Measurements from ENCODE around the gene SIAH2. TPM values are rescaled to one million over a fixed set of nuclear protein-coding genes. Genes with fewer than 3 reads are reported as not detected.

Gene SIAH2
- total RNA-seq, 1 donor from 2014 or later: 26.9 TPM

DNA sequence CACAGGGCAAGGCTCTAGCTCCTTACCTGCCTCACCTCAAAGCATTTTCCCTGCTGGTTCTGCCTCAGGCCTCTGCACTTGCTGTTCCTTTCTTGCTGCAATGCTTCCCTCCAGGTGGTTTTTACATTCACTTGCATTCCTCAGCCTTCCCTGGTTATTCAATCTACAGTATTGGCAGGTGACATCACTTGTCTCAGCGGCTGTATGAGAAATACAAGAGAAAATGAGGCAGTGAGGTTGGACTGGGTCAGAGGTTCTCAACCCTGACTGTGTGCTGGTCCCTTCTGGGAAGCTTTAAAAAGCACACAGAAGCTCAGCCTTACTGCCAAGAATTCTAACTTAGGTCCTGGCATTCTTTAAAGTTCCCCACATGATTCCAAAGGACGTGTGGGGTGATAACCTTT is 26.7 kb downstream of the SIAH2 start:
- no peak for DNase-seq (ENCODE audit: low spot score)

DNA sequence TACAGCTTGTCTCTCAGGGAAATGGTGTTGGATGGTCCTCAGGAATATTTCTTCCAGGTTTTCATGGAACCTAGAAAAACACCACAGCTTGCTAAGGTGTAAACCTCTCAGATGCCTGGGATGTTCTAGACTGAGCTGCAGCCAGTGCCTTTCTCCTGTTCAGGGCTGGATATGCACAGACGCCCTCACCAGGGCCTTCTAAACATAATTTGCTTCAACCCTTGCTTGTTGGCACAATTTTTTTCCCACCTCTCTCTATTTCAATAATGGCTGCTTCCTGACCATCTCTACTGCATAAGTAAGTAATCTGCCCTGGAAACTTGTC is 28.2 kb downstream of the SIAH2 start:
- DNase-seq (ENCODE audit: low spot score): no peak

DNA sequence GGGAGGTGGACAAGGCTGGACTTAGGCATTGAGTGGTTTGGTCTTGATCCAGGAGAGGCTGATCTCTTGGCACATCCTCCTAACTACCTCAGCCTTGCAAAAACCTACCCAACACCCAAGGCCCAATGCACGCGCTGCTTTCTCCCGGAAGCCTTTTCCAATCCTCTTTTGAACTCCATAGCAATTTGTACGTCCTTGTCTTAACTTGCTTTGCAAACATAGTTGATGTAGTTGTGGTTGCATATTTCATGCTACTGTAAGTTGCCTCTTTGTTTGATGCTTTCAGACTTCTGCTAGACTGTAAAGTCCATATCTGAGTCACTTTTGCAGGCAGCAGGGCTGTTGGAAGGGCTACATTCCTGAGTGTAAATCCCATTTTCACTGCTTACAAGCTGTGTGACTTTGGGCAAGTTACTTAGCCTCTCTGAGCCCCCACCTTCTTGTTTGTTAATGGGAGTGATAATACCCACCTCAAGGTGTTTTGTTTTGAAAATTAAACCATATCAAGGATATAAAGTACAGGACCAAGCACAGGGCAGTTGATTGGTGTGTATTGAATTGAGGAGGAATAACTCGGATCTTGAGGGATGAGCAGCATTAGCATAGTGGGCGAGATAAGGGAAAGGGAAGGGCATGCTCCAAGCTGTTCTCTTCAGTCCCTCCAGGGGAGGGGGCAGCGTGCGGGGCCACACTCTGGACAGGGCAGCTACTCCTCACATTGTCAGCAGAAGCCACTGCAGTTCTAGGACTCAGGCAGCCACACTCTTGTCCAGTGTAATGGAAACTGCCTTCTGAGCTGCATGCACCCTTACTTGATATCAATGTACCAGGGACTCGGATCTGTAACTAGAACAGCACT is 28.8 kb downstream of the SIAH2 start:
- DNase-seq (ENCODE audit: low spot score): no peak

DNA sequence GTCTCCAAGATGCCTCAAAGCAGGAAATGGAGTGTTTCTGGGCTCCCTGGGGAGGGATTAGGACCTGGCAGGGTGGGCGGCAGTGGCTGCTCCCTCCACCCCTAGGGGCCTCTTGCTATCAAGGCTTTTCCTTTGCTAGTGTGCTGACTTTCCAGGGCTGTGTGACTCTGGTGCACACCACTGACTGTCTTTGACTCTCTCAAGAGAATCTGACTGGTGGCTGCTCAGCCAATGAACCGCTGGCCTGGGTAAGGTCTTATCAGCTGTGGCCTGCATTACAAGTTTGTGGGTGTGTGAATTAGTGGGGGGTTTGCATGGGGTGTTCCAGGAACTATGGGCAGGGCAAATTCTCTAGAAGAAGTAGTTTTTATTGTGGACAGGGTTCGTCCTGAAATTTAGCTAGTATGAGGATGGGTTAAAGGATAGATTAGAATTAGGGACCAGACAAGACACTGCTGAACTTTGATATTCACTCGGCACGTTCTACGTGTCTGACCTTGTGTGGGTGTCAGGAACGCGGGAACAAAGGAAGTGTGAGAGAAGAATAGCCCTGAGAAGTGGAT is 29.5 kb downstream of the SIAH2 start:
- DNase-seq (ENCODE audit: low spot score): no peak

DNA sequence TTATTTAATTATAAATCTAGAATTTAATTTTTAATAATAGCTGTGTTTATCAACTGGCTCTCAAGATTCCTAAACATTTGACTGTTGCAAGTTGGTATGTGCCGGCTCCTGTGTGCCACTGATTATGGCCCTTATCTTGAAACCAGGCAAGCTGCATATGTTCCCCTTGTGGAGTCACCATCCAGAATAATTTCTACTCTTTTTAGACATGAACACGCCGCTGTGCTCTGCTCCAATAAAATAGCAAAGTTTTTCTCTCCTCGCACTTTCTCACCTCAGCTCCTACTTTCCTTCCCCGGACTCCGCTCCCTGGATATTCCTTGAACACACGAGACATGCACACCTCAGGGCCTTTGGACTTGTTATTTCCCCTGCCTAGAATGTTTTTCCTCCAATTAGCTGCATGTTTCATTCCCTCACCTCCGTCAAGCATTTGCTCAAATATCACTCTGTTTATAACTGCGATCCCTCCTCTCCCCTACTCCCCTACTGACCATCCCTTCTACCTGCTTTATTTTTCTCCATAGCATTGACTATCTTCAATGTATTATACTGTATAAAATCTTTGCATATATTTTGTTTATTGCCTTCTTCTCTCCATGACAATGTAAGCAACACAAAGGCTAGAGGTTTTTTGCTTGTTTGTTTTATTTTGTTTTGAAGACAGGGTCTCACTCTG is 33.1 kb downstream of the SIAH2 start:
- no peak for DNase-seq (ENCODE audit: low spot score)

DNA sequence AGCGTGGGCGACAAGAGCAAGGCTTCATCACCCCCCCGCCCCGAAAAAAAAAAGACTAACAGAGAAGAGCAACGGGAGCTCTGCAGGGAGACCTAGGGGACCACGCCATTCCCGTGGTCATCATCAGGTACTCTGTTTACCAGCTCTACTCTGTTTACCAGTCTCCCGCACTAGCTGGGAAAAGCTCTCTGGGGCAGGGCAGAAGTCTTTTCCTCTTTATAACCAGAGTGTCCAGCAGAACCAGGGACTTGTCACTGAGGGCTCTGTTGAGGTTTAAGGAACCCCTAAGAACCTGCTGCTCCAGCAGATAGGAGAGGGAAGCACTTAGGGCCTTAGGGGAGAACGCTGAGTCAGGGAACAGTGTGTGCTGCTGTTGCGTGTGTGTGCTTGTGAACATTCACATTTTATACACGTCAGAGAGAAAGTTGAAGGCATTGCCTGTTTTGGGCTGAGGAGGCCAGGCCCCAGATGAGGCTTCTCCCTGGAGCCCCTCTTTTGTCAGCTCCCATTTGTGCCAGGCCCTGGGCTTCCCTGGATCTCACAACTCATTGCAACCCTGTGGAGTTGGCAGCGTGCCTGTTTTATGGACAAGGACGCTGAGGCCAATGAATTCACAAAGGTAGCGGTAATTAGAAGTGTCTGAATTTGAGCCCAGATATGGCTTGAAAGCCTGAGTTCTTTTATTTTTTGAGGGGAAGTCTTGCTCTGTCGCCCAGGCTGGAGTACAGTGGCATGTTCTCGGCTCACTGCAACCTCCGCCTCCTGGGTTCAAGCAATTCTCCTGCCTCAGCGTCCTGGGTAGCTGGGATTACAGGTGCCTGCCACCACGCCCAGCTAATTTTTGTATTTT is 35.1 kb downstream of the SIAH2 start:
- DNase-seq (ENCODE audit: low spot score): no peak

DNA sequence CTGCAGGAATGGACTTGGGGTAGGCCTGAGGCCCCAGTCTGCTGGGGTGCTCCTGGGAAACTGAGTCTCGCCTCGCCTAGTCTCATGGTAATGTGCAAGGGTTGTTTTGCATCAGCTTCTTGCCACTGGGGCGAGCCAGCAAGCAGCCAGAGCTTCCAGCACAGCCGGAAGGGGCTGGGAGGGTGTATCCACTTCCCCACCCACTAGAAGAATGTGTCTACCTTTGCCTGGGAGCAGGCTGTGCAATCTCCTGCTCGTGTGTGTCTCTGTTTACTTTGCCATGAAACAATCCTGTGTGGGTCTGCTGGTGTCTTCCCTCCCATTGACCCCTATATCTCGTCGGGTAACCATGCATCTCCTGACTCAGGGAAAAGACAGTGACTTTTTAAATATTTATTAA is 37.4 kb downstream of the SIAH2 start:
- DNase-seq (ENCODE audit: low spot score): no peak

DNA sequence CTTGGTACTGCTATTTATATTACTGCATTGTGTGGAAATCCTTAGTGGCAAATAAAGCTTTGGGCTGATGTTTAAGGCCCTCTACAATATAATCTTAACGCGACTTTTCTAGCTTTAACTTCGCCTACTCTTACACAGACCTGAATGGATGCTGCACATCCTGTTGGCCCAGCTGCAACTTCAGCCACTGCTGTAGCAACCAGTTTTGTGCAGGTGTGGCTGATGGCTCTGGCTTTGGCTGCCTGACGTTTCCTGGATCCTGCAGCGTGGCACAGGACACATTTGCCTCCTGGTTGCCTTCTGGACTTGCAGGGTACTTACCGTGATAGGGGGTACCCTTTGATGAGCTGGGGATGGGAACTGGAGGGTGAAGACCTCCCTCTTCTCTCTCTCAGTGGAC is 39.0 kb downstream of the SIAH2 start:
- no peak for DNase-seq (ENCODE audit: low spot score)

DNA sequence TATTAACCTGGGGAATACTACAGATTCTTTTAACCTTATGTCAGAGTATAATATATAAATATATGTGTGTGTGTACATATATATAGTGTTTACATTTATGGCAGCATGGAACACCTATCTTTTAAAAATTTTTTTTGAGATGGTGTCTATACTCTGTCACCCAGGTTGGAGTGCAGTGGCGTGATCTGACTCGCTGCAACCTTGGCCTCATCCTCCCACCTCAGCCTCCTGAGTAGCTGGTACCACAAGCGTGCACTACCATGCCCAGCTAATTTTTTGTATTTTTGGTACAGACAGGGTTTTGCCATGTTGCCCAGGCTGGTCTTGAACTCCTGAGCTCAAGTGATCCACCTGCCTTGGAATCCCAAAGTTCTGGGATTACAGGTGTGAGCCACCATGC is 40.7 kb downstream of the SIAH2 start:
- no peak for DNase-seq (ENCODE audit: low spot score)

DNA sequence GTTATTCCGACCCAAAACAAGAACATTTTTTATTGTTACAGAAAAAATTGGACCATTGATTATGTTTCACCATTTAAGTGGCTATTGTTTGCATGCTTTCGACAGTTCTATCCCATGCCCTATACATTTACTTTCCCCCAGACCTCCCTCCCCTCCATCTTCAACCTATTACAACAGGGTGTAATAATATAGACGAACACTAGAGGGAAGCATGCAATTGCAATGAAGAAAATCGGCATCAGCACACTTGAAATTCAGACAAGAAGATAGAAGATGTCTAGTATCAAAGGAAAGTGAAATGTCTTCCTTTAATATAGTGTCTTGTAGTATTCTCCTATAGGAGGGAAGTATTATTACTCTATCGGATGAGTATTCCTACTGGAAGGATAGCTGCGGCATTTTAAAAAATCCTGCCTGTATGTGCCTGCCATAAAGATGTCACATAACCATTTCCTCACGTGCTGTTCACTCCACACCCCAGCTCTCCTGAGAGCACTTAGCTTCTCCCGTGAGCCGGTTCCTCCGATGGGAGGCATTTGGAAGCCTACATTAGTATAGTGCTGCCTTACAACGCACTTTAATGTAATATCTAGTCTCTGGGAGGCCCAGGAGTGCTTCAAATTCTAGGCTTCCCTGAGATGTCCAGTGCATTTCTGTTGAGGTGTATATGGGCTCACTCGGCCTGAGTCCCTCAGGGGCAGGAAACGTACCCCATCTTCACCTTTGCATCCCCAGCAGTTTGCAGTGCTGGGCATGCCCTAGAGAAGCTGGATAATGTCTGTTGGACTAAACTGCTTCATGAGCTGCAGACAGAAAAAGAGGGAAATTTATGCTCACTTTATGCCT is 41.5 kb downstream of the SIAH2 start:
- no peak for DNase-seq (ENCODE audit: low spot score)

DNA sequence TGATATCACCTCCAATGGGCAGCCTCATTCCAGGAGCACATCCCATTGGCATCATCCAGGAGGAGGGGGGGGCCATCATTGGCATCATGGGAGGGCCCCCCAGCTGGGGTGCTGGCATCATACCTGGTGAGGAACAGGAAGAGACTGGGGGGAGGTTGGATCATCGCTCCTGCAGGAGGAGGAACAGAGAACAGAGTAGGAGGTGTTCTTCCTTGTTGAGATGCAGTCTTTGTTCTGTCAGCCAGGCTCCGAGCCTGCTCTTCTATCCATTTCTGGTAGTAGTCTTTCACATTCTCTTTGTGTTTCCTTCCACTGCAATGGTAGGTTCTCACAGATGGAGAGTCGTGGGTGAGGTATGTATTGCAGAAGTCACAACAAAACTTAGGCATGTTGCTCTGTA is 42.5 kb downstream of the SIAH2 start:
- DNase-seq (ENCODE audit: low spot score): no peak

DNA sequence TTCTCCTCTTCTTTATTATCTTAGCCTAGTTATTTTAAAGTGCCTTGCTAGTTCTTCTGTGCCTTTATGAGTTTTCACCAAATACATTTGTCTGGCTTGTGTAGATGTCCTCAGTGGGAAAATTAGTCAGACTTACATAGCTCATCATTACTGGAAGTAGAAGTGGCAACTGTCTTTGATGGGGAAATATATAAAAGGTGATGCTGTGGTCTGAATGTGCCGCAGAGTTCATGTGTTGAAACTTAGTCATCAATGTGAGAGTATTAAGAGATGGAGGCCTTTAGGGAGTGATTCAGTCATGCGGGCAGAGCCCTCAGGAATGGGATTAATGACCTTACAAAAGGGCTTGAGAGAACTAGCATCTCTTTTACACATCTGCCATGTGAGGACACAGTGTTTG is 52.9 kb downstream of the SIAH2 start:
- no peak for DNase-seq (ENCODE audit: low spot score)

DNA sequence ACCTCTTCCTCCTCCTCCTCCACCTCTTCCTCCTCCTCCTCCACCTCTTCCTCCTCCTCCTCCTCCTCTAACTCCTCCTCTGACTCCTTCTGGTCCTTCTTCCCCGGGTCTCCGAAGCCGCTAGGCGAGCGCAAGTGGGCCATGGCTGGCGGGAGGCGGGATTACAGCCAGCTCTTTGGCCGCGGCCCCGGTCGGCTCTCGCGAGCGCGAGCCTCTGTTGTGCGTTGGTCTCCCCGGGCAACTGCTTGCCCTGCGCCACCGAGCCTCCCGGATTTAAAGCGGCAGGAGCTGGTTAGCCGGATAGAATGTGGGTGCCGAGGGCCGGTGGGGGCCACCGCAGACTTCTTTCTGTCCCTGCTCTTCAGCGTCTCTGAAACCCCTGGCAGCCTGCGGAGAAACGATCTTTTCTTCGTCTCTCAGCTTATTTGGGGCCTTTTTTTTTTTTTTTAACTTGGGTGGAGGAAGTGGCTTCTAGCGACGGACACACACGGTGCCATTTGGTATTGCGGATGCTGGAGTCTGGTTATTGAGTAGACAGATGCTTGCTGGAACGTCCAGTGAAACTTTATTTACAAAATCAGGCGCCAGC is 59.1 kb downstream of the SIAH2 start, which contains the start of gene ERICH6:
TSS of gene ERICH6 (minus strand) at position 165 of the 589 bp plus-strand sequence. CDS start at position 143, 22 bp downstream.
- DNase-seq (ENCODE audit: low spot score): peak; percentile 97

DNA sequence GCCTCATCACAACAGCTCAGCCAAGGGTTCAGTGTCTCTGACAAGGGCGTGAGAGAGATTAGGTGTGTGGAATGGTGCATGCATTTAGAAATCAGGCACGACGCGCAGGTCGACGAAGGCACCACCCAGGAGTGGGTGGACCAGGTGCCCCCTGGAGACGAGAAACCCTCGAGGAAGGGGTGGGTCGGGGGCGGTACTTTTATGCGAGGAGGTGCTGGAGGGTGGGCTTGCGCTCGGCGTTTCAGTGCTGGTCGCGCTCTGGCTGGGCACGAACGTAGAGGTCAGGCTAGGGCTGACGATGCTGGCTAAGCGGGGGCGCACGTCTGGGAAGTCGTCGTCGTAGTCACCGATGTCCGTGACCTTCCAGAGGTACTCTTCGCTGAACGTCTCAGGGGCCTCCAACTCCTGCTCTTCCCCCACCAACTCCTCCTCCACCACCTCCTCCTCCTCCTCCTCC is 59.6 kb downstream of the SIAH2 start:
- DNase-seq (ENCODE audit: low spot score): no peak

DNA sequence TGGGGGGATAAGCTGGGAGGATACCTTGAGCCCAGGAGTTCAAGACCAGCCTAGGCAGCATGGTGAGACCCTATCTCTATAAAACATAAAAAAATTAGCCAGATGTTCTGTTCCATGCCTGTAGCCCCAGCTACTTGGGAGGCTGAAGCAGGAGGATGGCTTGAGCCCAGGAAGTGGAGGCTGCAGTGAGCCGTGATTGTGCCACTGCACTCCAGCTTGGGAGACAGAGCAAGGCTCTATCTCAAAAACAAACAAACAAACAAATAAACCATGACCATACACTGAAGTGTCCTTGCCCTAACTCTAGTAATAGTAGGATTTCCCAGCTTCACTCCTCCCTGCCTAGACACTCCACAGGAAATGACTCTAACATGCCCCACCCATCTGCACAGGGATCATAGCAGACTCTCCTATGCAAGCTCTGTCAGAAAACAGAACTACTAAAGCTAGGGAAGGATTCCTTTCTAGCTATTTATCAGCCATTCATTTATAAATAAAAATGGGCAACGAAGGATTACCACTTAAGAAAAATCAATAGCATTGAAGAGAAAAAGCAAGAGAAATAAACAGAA is 63.8 kb downstream of the SIAH2 start:
- DNase-seq (ENCODE audit: low spot score): no peak

DNA sequence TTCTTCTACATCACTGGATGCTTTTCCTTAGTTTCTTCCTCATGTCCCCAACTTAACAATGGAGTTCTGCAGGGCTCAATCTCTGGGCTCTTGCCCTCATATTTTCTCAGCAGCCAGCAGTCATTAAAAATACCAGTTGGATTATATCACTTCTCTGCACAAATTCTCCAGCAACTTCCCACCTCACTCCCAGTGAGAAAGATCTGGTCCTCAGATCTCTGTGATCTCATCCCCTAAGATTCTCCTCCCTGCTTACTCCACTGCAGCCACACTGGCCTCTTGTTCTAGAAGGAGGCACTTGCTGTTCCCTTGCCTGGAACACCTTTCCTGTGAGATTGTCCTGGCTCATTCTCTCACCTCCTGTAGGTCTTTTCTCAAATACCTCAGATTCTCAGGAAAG is 65.3 kb downstream of the SIAH2 start:
- DNase-seq (ENCODE audit: low spot score): no peak

DNA sequence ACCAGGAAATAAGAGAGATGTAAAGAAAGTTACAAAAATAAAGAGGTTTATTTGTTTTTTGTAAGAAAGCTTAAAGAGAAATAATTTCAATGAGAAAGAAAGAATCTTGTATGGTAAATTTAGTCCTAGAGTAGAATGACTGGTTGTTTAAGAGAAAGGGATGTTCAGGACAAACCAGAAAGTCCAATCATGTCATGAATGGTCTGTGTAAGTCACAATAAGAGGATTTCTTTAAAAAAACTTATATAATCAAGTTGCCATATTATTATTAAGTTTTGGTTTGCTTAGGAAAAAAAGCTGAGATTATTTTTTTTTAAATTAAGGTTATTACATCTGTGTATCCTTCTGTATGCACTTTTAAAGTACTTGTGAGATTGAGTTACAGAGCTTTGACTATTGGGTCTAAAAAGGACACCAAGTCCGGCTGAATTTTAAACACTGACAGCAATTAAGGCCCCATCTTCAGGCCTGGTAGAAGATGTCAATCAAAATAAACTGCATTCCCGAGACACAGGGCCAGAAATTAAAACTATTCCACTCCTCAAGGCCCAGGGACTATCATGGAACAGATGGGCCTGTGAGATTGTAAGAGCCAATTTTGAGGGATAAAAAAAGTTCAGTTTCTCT is 71.4 kb downstream of the SIAH2 start:
- no peak for DNase-seq (ENCODE audit: low spot score)

Measured in mesenteric fat pad (tissue), 1 donor.